Measurements from ENCODE around the gene HERPUD1. TPM values are rescaled to one million over a fixed set of nuclear protein-coding genes. Genes with fewer than 3 reads are reported as not detected.
A peak's percentile ranks its signal among the peaks of the same experiment; 100 is the strongest.

Gene HERPUD1
- total RNA-seq, 2 experiments from 2014 or later, result 140 to 342 TPM

DNA sequence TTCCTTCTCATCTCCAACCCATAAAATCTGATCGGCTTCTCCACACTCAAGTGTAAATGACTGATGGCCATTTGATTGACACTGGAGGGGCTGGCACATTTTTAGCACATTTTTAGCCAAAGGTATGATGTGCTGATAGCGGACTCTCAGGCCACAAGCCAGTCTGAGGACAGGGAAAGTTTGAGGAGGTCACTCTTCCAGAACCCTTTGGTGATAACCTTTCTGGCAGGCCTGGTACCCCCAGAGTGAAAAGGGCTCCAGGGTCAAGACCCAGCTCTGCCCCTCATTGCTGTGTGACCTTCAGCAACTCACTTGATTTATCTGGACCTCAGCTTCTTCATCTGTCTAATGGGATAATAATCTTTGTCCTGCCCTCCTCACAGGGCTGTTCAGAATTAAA is 55.8 kb downstream of the HERPUD1 start:
- no peak for DNase-seq (ENCODE audit: low spot score)
- H3K9me3 ChIP-seq (ENCODE audit: low read length), result no peaks in the 10 kb centered on the region
- peaks cover 69% of the 10 kb centered on the region for H3K79me2 ChIP-seq (ENCODE audit: insufficient read depth, low read depth, low read length)
- peak overlapping the region; percentile 80 for H3K4me3 ChIP-seq (ENCODE audit: low read depth, low read length, poor library complexity, severe bottlenecking)
- TF ChIP-seq, protein P1, sequence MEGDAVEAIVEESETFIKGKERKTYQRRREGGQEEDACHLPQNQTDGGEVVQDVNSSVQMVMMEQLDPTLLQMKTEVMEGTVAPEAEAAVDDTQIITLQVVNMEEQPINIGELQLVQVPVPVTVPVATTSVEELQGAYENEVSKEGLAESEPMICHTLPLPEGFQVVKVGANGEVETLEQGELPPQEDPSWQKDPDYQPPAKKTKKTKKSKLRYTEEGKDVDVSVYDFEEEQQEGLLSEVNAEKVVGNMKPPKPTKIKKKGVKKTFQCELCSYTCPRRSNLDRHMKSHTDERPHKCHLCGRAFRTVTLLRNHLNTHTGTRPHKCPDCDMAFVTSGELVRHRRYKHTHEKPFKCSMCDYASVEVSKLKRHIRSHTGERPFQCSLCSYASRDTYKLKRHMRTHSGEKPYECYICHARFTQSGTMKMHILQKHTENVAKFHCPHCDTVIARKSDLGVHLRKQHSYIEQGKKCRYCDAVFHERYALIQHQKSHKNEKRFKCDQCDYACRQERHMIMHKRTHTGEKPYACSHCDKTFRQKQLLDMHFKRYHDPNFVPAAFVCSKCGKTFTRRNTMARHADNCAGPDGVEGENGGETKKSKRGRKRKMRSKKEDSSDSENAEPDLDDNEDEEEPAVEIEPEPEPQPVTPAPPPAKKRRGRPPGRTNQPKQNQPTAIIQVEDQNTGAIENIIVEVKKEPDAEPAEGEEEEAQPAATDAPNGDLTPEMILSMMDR (conservative IDR thresholded peaks at IDR 0.05; ENCODE audit: low read length), result no peak
- TF ChIP-seq EZH2phosphoT487 (IDR thresholded peaks at IDR 0.05; ENCODE audit: borderline replicate concordance, low read depth, low read length), result no peak
- H4K20me1 ChIP-seq (ENCODE audit: insufficient read depth, low read length), result no peaks in the 10 kb centered on the region
- ChIA-PET CTCF (ENCODE audit: unreplicated experiment) (interaction anchor here (1.0 to 1.5 kb wide), 3 partner anchors 10 to 59 kb away, joined by 3 to 6 read pairs (median 4); no protein-coding TSS in a partner anchor), POLR2A (interaction anchor here (0.6 to 4.8 kb wide), 7 partner anchors 10 to 58 kb away, joined by 3 to 42 read pairs (median 19); no protein-coding TSS in a partner anchor)
- BruUV-seq (replicated peaks), result no TSS peak
- H3K27ac ChIP-seq (ENCODE audit: low read depth, low read length, poor library complexity, severe bottlenecking), result peak overlapping the region; percentile 80
- H3K4me1 ChIP-seq (ENCODE audit: insufficient read depth, low read length, poor library complexity, severe bottlenecking), result peaks cover 79% of the 10 kb centered on the region
- peaks cover 31% of the 10 kb centered on the region for H3K36me3 ChIP-seq (ENCODE audit: insufficient read depth, low read length)
- no peak overlapping the region for H2AFZ ChIP-seq (ENCODE audit: low read length)
- H3K4me2 ChIP-seq (ENCODE audit: low read length), result peak overlapping the region; percentile 89
- H3K9me2 ChIP-seq (ENCODE audit: insufficient read depth, low read length), result no peaks in the 10 kb centered on the region
- intact Hi-C loops (cut with micrococcal nuclease; ENCODE audit: unreplicated experiment), result no loop called here

DNA sequence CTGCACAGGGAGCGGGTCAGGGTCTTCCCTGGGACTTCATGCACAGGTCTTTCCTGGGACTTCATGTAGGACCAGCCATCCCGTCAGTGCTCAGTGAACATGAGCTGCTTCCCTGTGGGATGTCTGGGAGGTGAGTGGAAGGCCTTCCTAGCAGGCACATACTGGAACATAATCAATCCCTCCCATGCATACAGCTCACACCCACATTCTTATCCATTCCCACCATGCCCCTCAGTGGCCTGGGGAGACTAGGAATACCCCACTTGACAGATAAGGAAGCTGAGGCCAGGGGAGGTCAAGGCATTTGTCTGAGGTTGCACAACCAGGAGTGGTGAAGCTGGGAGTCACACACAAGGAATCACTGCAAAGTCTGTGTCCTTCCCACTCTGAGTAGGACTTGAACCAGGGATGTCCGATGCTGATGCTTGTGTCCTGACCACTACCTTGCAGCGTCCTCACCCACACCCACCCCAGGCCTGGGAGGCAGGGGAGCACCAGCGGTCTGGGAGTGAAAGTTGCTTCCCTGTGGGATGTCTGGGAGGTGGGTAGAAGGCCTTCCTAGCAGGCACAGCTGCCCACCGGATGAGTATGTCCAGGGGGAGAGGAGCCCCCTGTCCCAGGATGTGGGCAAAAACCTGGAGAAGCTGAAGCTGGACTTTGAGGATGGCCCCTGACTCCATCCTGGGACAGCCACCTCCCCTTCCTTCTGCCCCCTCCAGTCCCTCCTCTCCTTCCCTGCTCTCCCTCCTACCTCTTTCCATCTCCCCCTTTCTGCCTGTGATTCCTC is 56.4 kb downstream of the HERPUD1 start:
- ChIA-PET POLR2A (interaction anchor here (0.6 to 4.8 kb wide), 8 partner anchors 11 to 57 kb away, joined by 3 to 42 read pairs (median 14); no protein-coding TSS in a partner anchor), CTCF (ENCODE audit: unreplicated experiment) (interaction anchor here (0.7 to 1.5 kb wide), 4 partner anchors 10 to 58 kb away, joined by 3 to 6 read pairs (median 5); no protein-coding TSS in a partner anchor)
- TF ChIP-seq, protein P1 (conservative IDR thresholded peaks at IDR 0.05; ENCODE audit: low read length), result no peak
- TF ChIP-seq EZH2phosphoT487 (IDR thresholded peaks at IDR 0.05; ENCODE audit: borderline replicate concordance, low read depth, low read length), result no peak
- H4K20me1 ChIP-seq (ENCODE audit: insufficient read depth, low read length), result no peaks in the 10 kb centered on the region
- peaks cover 31% of the 10 kb centered on the region for H3K36me3 ChIP-seq (ENCODE audit: insufficient read depth, low read length)
- DNase-seq (ENCODE audit: low spot score), result no peak
- BruUV-seq (replicated peaks), result no TSS peak
- H3K27ac ChIP-seq (ENCODE audit: low read depth, low read length, poor library complexity, severe bottlenecking), result peak overlapping the region; percentile 80
- no peak overlapping the region for H2AFZ ChIP-seq (ENCODE audit: low read length)
- H3K4me2 ChIP-seq (ENCODE audit: low read length), result peak overlapping the region; percentile 89
- peaks cover 79% of the 10 kb centered on the region for H3K4me1 ChIP-seq (ENCODE audit: insufficient read depth, low read length, poor library complexity, severe bottlenecking)
- no peaks in the 10 kb centered on the region for H3K9me2 ChIP-seq (ENCODE audit: insufficient read depth, low read length)
- H3K79me2 ChIP-seq (ENCODE audit: insufficient read depth, low read depth, low read length), result peaks cover 76% of the 10 kb centered on the region
- no peaks in the 10 kb centered on the region for H3K9me3 ChIP-seq (ENCODE audit: low read length)
- intact Hi-C loops (cut with micrococcal nuclease; ENCODE audit: unreplicated experiment), result no loop called here
- peak overlapping the region; percentile 80 for H3K4me3 ChIP-seq (ENCODE audit: low read depth, low read length, poor library complexity, severe bottlenecking)
